ENCODE data around the gene DTNB. TPM values are rescaled to one million over a fixed set of nuclear protein-coding genes. Genes with fewer than 3 reads are reported as not detected.
A peak's percentile ranks its signal among the peaks of the same experiment; 100 is the strongest.

Gene DTNB
- polyA plus RNA-seq, 1 donor from 2014 or later = 16.5 TPM

- Mint-ChIP-seq H3K4me1 (peaks cover 11 to 14% (median 12%) of the 10 kb centered on the region in 3 donors), H3K9me3 (no peaks in the 10 kb centered on the region), H3K4me3 (peak overlapping the region; percentile 60 to 75 (median 72)), H3K36me3 (no peaks in the 10 kb centered on the region), H3K27me3 (peaks cover 2% of the 10 kb centered on the region), H3K27ac (no peak overlapping the region)
These were observed 333.0 kb downstream of the DTNB start for GRCh38 chr2:25340181-25340921.

DNA sequence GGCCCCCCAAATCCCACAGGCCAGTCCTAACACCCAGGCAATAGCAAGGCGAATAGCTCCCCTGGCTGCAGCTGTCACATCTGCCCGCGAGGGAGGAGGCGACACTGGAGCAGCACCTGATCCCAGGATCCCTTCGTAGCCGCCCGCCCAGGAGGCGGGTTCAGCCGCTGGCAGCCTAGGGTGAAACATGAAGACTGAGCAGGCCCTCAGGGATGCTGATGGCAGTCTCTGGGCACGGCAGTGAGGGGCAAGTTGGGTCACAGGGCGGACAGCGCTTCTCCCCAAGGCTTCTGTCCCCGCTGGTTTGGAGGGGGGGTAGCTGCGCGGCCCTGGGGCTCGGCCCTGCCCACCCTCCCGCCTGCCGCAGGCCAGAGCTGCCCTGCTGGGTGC, 333.6 kb downstream of the DTNB start:
- Mint-ChIP-seq H3K4me3 (peak overlapping the region; percentile 63 to 92 (median 70)), H3K36me3 (no peaks in the 10 kb centered on the region), H3K27me3 (peaks cover 2% of the 10 kb centered on the region), H3K27ac (no peak overlapping the region), H3K9me3 (no peaks in the 10 kb centered on the region), H3K4me1 (peaks cover 16 to 17% (median 17%) of the 10 kb centered on the region in 3 donors)

DNA sequence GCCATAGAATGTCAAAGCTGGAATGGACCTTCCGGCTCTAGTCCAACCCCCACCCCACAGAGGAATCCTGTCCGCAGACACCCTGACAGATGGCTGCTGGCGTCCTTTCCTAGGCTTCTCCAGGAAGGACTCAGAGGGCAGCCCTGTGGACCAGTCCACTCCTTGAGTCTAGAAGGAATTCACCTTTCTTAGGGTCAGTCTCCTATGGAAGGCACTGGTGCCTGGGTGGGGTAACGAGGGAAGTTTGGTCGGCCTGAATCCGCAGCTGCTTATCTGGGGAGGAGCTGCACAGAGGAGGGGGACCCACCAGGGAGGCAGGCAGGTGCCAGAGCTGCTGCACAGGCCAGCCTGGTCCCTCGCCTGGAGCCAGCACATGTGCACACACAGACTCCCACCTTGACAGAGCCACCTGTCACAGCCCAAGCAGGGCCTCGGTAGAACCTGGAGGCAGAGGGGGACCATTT, 334.1 kb downstream of the DTNB start:
- Mint-ChIP-seq H3K4me3 (peak overlapping the region; percentile 63 to 92 (median 78)), H3K27me3 (peaks cover 2% of the 10 kb centered on the region), H3K4me1 (peaks cover 21 to 22% (median 22%) of the 10 kb centered on the region in 3 donors), H3K36me3 (no peaks in the 10 kb centered on the region), H3K27ac (peak overlapping the region in 1 of 3 donors; percentile 16), H3K9me3 (no peaks in the 10 kb centered on the region)

GRCh38 chr2:25338401-25338800, 335.0 kb downstream of the DTNB start:
- H3K27me3 Mint-ChIP-seq = peaks cover under 1% of the 10 kb centered on the region
- H3K4me3 Mint-ChIP-seq = peak overlapping the region in 3 of 4 donors; percentile 63 to 78 (median 75)
- H3K9me3 Mint-ChIP-seq = no peaks in the 10 kb centered on the region
- peak overlapping the region in 1 of 3 donors; percentile 16 for H3K27ac Mint-ChIP-seq
- peaks cover 24 to 30% (median 27%) of the 10 kb centered on the region in 3 donors for H3K4me1 Mint-ChIP-seq
- H3K36me3 Mint-ChIP-seq = no peaks in the 10 kb centered on the region

GRCh38 chr2:25337891-25338290, 335.5 kb downstream of the DTNB start:
- Mint-ChIP-seq H3K9me3 (no peaks in the 10 kb centered on the region), H3K27me3 (no peaks in the 10 kb centered on the region), H3K36me3 (no peaks in the 10 kb centered on the region), H3K4me1 (peaks cover 26 to 31% (median 27%) of the 10 kb centered on the region in 3 donors), H3K4me3 (peak overlapping the region in 3 of 4 donors; percentile 68 to 76 (median 75)), H3K27ac (peak overlapping the region; percentile 10 to 71 (median 16))

- Mint-ChIP-seq H3K9me3 (no peaks in the 10 kb centered on the region), H3K36me3 (no peaks in the 10 kb centered on the region), H3K27ac (peak overlapping the region in 2 of 3 donors; percentile 16 to 71), H3K4me1 (peaks cover 26 to 33% (median 28%) of the 10 kb centered on the region in 3 donors), H3K27me3 (no peaks in the 10 kb centered on the region), H3K4me3 (peak overlapping the region in 1 of 4 donors; percentile 75)
These were observed 336.1 kb downstream of the DTNB start for GRCh38 chr2:25337276-25337675.

DNA sequence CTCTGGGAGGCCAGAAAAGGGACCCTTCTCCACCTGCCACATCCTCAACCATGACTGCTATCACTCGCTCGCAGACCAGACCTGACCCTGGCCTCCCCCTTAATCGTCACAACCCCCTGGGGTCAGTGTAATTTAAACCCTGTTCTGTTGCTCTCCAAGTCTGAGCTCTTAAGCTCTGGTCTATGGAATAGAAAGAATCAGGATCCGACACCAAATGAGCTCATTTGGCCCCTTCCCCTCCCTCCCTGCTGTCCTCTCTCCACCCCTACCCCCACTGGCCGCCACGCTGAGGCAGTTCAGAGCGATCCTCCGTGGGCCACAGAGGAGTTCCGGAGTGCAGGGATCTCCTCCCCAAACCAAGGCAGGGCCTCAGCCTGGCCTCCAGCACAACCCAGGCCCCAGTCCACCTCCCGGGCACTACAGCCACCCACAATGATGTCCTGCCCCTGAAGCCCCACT, 337.0 kb downstream of the DTNB start:
- no peaks in the 10 kb centered on the region for H3K36me3 Mint-ChIP-seq
- no peak overlapping the region for H3K4me3 Mint-ChIP-seq
- H3K4me1 Mint-ChIP-seq = peaks cover 26 to 38% (median 32%) of the 10 kb centered on the region in 3 donors
- H3K27ac Mint-ChIP-seq = peak overlapping the region in 2 of 3 donors; percentile 15 to 91
- no peaks in the 10 kb centered on the region for H3K9me3 Mint-ChIP-seq
- no peaks in the 10 kb centered on the region for H3K27me3 Mint-ChIP-seq

GRCh38 chr2:25335971-25336370, 337.4 kb downstream of the DTNB start:
- Mint-ChIP-seq H3K27ac (no peak overlapping the region), H3K27me3 (no peaks in the 10 kb centered on the region), H3K36me3 (no peaks in the 10 kb centered on the region), H3K4me3 (peak overlapping the region in 1 of 4 donors; percentile 61), H3K9me3 (no peaks in the 10 kb centered on the region), H3K4me1 (peaks cover 27 to 38% (median 32%) of the 10 kb centered on the region in 3 donors)

DNA sequence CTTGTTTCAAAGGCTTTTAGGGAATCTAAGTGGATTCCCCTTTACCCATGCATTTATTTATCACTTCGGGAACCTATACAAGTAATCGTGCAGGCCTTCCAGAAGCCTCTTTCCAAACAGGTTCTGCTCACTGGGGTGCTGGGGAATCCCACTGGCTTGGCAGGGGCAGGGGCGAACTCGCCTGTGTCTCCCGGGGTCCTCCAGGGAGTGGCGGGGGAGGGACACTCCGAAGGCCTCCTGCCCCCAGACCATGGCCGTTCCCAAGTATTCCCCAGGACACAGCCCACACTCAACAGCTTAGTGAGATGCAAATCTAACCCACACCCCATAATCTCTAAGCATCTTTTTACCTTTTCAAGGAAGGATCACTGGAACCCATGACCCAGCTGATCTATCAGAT, 338.2 kb downstream of the DTNB start:
- H3K36me3 Mint-ChIP-seq = no peaks in the 10 kb centered on the region
- H3K27ac Mint-ChIP-seq = peak overlapping the region in 1 of 3 donors; percentile 31
- H3K4me3 Mint-ChIP-seq = peak overlapping the region in 2 of 4 donors; percentile 56 to 61
- H3K9me3 Mint-ChIP-seq = no peaks in the 10 kb centered on the region
- peaks cover 30 to 38% (median 32%) of the 10 kb centered on the region in 3 donors for H3K4me1 Mint-ChIP-seq
- H3K27me3 Mint-ChIP-seq = no peaks in the 10 kb centered on the region

- Mint-ChIP-seq H3K27me3 (no peaks in the 10 kb centered on the region), H3K4me3 (peak overlapping the region; percentile 37 to 87 (median 61)), H3K4me1 (peaks cover 30 to 38% (median 32%) of the 10 kb centered on the region in 3 donors), H3K27ac (peak overlapping the region in 2 of 3 donors; percentile 63 to 69), H3K36me3 (no peaks in the 10 kb centered on the region), H3K9me3 (no peaks in the 10 kb centered on the region)
These were observed 338.9 kb downstream of the DTNB start for GRCh38 chr2:25334482-25334881.

DNA sequence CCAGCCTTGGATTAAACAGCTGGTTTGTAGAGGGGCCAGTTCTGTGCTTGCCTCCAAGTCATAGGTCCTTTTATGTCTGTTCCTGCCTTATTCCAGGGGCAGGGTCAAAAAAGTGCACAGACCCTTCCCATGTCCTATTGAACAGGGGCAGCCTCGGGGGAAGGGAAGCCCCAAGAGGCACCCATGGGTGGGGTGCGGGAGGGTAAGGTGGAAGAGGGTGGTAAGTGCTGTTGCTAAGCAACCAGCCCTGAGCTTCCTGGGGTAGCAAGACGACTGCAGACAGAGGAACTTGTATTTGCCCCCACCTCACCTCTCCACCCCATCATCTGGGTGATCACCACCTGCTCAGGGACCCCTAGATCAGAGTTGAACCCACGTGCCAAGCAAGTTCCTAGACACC, 339.4 kb downstream of the DTNB start:
- Mint-ChIP-seq H3K36me3 (no peaks in the 10 kb centered on the region), H3K27me3 (no peaks in the 10 kb centered on the region), H3K4me1 (peaks cover 30 to 38% (median 32%) of the 10 kb centered on the region in 3 donors), H3K4me3 (peak overlapping the region; percentile 37 to 87 (median 61)), H3K9me3 (no peaks in the 10 kb centered on the region), H3K27ac (peak overlapping the region; percentile 13 to 69 (median 31))

- no peak overlapping the region for H3K27ac Mint-ChIP-seq
- H3K36me3 Mint-ChIP-seq = peaks cover 4% of the 10 kb centered on the region
- peaks cover 23 to 36% (median 29%) of the 10 kb centered on the region in 3 donors for H3K4me1 Mint-ChIP-seq
- H3K9me3 Mint-ChIP-seq = peaks cover 0 to 2% (median under 1%) of the 10 kb centered on the region in 3 donors
- peak overlapping the region in 1 of 4 donors; percentile 32 for H3K4me3 Mint-ChIP-seq
- no peaks in the 10 kb centered on the region for H3K27me3 Mint-ChIP-seq
These were observed 340.8 kb downstream of the DTNB start for GRCh38 chr2:25332571-25332970.

GRCh38 chr2:25331686-25332365, 341.6 kb downstream of the DTNB start:
- peak overlapping the region in 1 of 4 donors; percentile 40 for H3K4me3 Mint-ChIP-seq
- no peaks in the 10 kb centered on the region for H3K27me3 Mint-ChIP-seq
- peaks cover 10% of the 10 kb centered on the region for H3K36me3 Mint-ChIP-seq
- no peak overlapping the region for H3K27ac Mint-ChIP-seq
- peaks cover 3 to 8% (median 6%) of the 10 kb centered on the region in 3 donors for H3K9me3 Mint-ChIP-seq
- peaks cover 20 to 31% (median 26%) of the 10 kb centered on the region in 3 donors for H3K4me1 Mint-ChIP-seq

DNA sequence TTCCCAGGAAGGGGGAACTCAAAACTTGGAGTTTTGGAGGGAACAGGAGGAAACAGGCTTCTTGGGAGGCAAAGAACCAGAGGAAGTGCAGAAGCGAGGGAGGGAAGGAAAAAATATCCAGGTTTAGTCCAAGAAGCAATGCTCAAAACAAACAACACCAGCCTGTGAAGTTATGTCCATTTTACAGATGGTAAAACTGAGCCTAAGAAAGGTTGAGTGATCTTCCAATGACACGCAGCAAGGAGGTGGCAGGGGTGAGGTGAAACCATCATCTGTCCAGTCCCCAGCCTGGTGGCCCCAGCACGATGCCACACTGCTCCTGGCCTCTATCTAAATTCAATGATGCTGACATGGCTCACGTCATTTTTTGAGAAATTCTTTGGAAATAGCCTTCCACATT, 342.4 kb downstream of the DTNB start:
- Mint-ChIP-seq H3K4me1 (peaks cover 20 to 30% (median 26%) of the 10 kb centered on the region in 3 donors), H3K4me3 (peak overlapping the region in 1 of 4 donors; percentile 28), H3K27me3 (no peaks in the 10 kb centered on the region), H3K27ac (no peak overlapping the region), H3K9me3 (peaks cover 7 to 12% (median 11%) of the 10 kb centered on the region in 3 donors), H3K36me3 (peaks cover 16% of the 10 kb centered on the region)

DNA sequence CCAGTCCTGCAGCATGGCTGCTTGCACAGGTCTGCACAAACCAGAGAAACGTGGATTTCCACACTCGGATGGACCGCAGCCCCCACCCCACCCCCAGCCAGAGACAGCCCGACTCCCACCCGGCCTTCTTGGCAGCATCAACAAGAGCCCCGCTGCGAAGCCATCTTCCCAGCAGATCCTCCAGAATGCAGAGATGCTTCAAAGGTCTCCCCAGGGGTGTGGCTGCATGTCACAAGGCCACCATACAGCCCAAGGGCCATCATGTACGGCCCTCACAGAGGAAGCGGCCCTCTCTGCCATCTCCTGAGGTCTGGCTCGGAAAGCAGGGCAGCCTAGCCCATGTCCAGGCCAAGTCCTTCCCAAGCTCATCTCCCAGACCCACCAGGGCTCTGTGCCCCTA, 343.1 kb downstream of the DTNB start:
- H3K4me3 Mint-ChIP-seq = no peak overlapping the region
- peaks cover 16% of the 10 kb centered on the region for H3K36me3 Mint-ChIP-seq
- peak overlapping the region in 1 of 3 donors; percentile 20 for H3K27ac Mint-ChIP-seq
- no peaks in the 10 kb centered on the region for H3K27me3 Mint-ChIP-seq
- H3K9me3 Mint-ChIP-seq = peaks cover 8 to 13% (median 11%) of the 10 kb centered on the region in 3 donors
- peaks cover 19 to 25% (median 21%) of the 10 kb centered on the region in 3 donors for H3K4me1 Mint-ChIP-seq

Data from IgD-negative memory B cell (primary cell).